Measurements from ENCODE around the gene THSD7A.

DNA sequence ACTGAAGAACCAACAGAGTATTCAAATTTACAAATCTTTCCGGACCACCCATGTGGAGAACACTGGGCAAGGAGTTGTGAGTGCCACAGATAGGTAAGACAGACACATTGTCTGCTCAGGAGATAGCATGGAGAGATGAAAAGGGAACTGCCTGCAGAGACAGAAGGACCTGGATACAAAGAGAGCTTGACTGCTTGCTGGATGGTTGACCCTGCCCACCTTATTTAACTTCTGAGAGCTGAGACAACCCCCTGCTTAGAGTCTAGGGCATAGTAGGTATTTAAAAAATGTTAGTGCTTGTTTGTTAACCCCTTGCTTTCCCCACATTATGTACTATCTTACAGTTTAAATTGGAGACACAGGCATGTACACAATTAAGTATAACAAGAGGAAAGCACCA lies 314.1 kb downstream of the THSD7A start:
- TF ChIP-seq EZH2 (IDR thresholded peaks at IDR 0.05) (no peak), EZH2phosphoT487 (IDR thresholded peaks at IDR 0.05) (no peak)
- TF ChIP-seq, protein P1, sequence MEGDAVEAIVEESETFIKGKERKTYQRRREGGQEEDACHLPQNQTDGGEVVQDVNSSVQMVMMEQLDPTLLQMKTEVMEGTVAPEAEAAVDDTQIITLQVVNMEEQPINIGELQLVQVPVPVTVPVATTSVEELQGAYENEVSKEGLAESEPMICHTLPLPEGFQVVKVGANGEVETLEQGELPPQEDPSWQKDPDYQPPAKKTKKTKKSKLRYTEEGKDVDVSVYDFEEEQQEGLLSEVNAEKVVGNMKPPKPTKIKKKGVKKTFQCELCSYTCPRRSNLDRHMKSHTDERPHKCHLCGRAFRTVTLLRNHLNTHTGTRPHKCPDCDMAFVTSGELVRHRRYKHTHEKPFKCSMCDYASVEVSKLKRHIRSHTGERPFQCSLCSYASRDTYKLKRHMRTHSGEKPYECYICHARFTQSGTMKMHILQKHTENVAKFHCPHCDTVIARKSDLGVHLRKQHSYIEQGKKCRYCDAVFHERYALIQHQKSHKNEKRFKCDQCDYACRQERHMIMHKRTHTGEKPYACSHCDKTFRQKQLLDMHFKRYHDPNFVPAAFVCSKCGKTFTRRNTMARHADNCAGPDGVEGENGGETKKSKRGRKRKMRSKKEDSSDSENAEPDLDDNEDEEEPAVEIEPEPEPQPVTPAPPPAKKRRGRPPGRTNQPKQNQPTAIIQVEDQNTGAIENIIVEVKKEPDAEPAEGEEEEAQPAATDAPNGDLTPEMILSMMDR (IDR thresholded peaks at IDR 0.05): no peak

All from neural progenitor cell (in vitro differentiated cells).